ENCODE data around the gene EIF3K. TPM values are rescaled to one million over a fixed set of nuclear protein-coding genes. Genes with fewer than 3 reads are reported as not detected.
A peak's percentile ranks its signal among the peaks of the same experiment; 100 is the strongest.

The EIF3K gene
- total and polyA plus RNA-seq, 12 donors, result 177 to 537 (median 267) TPM

GRCh38 chr19:38667661-38668171 is 48.7 kb downstream of the EIF3K start:
- DNase-seq, result peak in 2 of 7 donors; percentile 56 to 62
- Histone ChIP-seq H3K4me1 (replicated peaks in 1 of 2) (peaks cover 93 to 100% of the 10 kb centered on the region in 2 donors), H3K36me3 (replicated peaks in 1 of 2) (no peaks in the 10 kb centered on the region), H3K9me3 (replicated peaks in 1 of 3) (no peaks in the 10 kb centered on the region), H3K27ac (peak overlapping the region; percentile 86 to 99 (median 95)), H3K4me3 (no peak overlapping the region), H3K27me3 (no peaks in the 10 kb centered on the region)
- intact Hi-C loops (cut with DNase I), result no loop called here
- WGBS, 4 donors, result 4 to 17% (median 9%) methylated on average over 8 of the region's 8 CpGs
- TF ChIP-seq CTCF (IDR thresholded peaks at IDR 0.05) (no peak), POLR2A (IDR thresholded peaks at IDR 0.05) (peak in 1 of 2 donors; percentile 42)

GRCh38 chr19:38669552-38669951 is 50.6 kb downstream of the EIF3K start:
- intact Hi-C loops (cut with DNase I), result no loop called here
- Histone ChIP-seq H3K9me3 (replicated peaks in 1 of 3) (no peaks in the 10 kb centered on the region), H3K4me1 (replicated peaks in 1 of 2) (peaks cover 83 to 94% of the 10 kb centered on the region in 2 donors), H3K27ac (peak overlapping the region; percentile 7 to 95 (median 86)), H3K4me3 (no peak overlapping the region), H3K27me3 (no peaks in the 10 kb centered on the region), H3K36me3 (replicated peaks in 1 of 2) (no peaks in the 10 kb centered on the region)
- peak in 1 of 7 donors; percentile 13 for DNase-seq
- no peak for TF ChIP-seq POLR2A (IDR thresholded peaks at IDR 0.05)
- no peak for TF ChIP-seq CTCF (IDR thresholded peaks at IDR 0.05)
- WGBS, 4 donors, result 63 to 75% (median 71%) methylated on average over 4 to 5 of the region's 5 CpGs

- no peaks in the 10 kb centered on the region for H3K27me3 ChIP-seq
- intact Hi-C loops (cut with DNase I), result no loop called here
- 61 to 74% (median 69%) methylated on average over 3 of the region's 3 CpGs for WGBS, 4 donors
- TF ChIP-seq CTCF (IDR thresholded peaks at IDR 0.05) (no peak), POLR2A (IDR thresholded peaks at IDR 0.05) (no peak)
- no peaks in the 10 kb centered on the region for H3K36me3 ChIP-seq (replicated peaks in 1 of 2)
- H3K9me3 ChIP-seq (replicated peaks in 1 of 3), result no peaks in the 10 kb centered on the region
- no peak for DNase-seq
- peaks cover 77 to 94% of the 10 kb centered on the region in 2 donors for H3K4me1 ChIP-seq (replicated peaks in 1 of 2)
- no peak overlapping the region for H3K4me3 ChIP-seq
- peak overlapping the region; percentile 9 to 95 (median 86) for H3K27ac ChIP-seq
Measured at GRCh38 chr19:38670921-38671398, 52.0 kb downstream of the EIF3K start.

- Histone ChIP-seq H3K36me3 (replicated peaks in 1 of 2) (no peaks in the 10 kb centered on the region), H3K4me3 (no peak overlapping the region), H3K27ac (peak overlapping the region; percentile 9 to 95 (median 86)), H3K9me3 (replicated peaks in 1 of 3) (no peaks in the 10 kb centered on the region), H3K4me1 (replicated peaks in 1 of 2) (peaks cover 70 to 94% of the 10 kb centered on the region in 2 donors), H3K27me3 (no peaks in the 10 kb centered on the region)
- DNase-seq, result no peak
- intact Hi-C loops (cut with DNase I), result no loop called here
- WGBS, 4 donors, result 17 to 31% (median 30%) methylated on average over 4 of the region's 4 CpGs
- TF ChIP-seq CTCF (IDR thresholded peaks at IDR 0.05) (no peak), POLR2A (IDR thresholded peaks at IDR 0.05) (peak in 1 of 2 donors; percentile 34)
Measured at GRCh38 chr19:38671654-38672053, 52.7 kb downstream of the EIF3K start.

All from adrenal gland (tissue), 12 donors.